IMR-90 (cell line): Measurements from ENCODE around the gene WDFY2. TPM values are rescaled to one million over a fixed set of nuclear protein-coding genes. Genes with fewer than 3 reads are reported as not detected.

Source experiments
- ATAC-seq: fragments of 200-7000 bp; cut with Tn5 transposase; 2 replicates; pipeline ENCODE4 v1.9.1; 2020; ENCODE audit warnings: low read depth, mild to moderate bottlenecking, moderate library complexity
- BruUV-seq: library from RNA; stranded (reverse); fragments of 400-500 nt; replicated peaks from 2 replicates; lab custom pipeline; 2021; lab: Mats Ljungman, UMichigan
- CTCF ChIA-PET: fragments of 300-600 bp; formaldehyde crosslinking; extraction: SDS; loops from one replicate; lab custom pipeline; 2021; ENCODE audit warnings: antibody characterized with exemption; lab: Yijun Ruan, JAX
- POLR2A ChIA-PET: fragments of 300-600 bp; sonication (Branson Sonifier 250); formaldehyde crosslinking; loops from one replicate; lab custom pipeline; 2022; ENCODE audit warnings: antibody characterized with exemption; ENCODE audit not compliant: unreplicated experiment; lab: Charles Lee
- DNase-seq: peaks from one replicate; pipeline ENCODE4 v3.0.0; 2013
- H2AFZ ChIP-seq: replicated peaks from 2 replicates; pipeline ENCODE3; 2013; ENCODE audit warnings: low read length, mild to moderate bottlenecking; ENCODE audit not compliant: poor library complexity
- H2AK5ac ChIP-seq: 2 replicates; pipeline ENCODE4 v1.6.1; 2013; ENCODE audit warnings: low read depth, low read length, inconsistent platforms
- H2AK9ac ChIP-seq: replicated peaks from 2 replicates; pipeline ENCODE3; 2013; ENCODE audit warnings: mild to moderate bottlenecking, low read depth, low read length, moderate library complexity; ENCODE audit not compliant: poor library complexity
- H2BK120ac ChIP-seq: 2 replicates; pipeline ENCODE4 v1.6.1; 2013; ENCODE audit warnings: low read depth, low read length, inconsistent platforms
- H2BK15ac ChIP-seq: 3 replicates; pipeline ENCODE4 v1.6.1; 2013; ENCODE audit warnings: low read depth, low read length, inconsistent platforms
- H2BK20ac ChIP-seq: 2 replicates; pipeline ENCODE4 v1.6.1; 2013; ENCODE audit warnings: low read depth, mild to moderate bottlenecking, inconsistent platforms, low read length, moderate library complexity
- H2BK5ac ChIP-seq: 2 replicates; pipeline ENCODE4 v1.6.1; 2013; ENCODE audit warnings: mild to moderate bottlenecking, low read depth, low read length, inconsistent platforms; ENCODE audit not compliant: poor library complexity, severe bottlenecking
- H3K14ac ChIP-seq: replicated peaks from 2 replicates; pipeline ENCODE4 v1.6.1; 2013; ENCODE audit warnings: low read depth, low read length, inconsistent platforms
- H3K18ac ChIP-seq: 2 replicates; pipeline ENCODE4 v1.6.1; 2013; ENCODE audit warnings: low read depth, low read length, control low read depth
- H3K23ac ChIP-seq: 2 replicates; pipeline ENCODE4 v1.6.1; 2013; ENCODE audit warnings: low read depth, low read length, inconsistent platforms
- H3K27ac ChIP-seq: 2 replicates; pipeline ENCODE4 v1.5.1; 2013; ENCODE audit warnings: mild to moderate bottlenecking, control low read depth, low read length; ENCODE audit not compliant: insufficient read depth
- H3K27me3 ChIP-seq: 2 replicates; pipeline ENCODE4 v1.6.1; 2013; ENCODE audit warnings: low read length; ENCODE audit not compliant: control insufficient read depth, insufficient read depth
- H3K36me3 ChIP-seq: 2 replicates; pipeline ENCODE4 v1.6.1; 2013; ENCODE audit warnings: low read length, mixed read lengths; ENCODE audit not compliant: control insufficient read depth, insufficient read depth
- H3K4ac ChIP-seq: 2 replicates; pipeline ENCODE4 v1.6.1; 2013; ENCODE audit warnings: low read depth, low read length, inconsistent platforms
- H3K4me1 ChIP-seq: 2 replicates; pipeline ENCODE4 v1.6.1; 2013; ENCODE audit warnings: low read length, mixed read lengths; ENCODE audit not compliant: control insufficient read depth, insufficient read depth
- H3K4me2 ChIP-seq: 2 replicates; pipeline ENCODE4 v1.6.1; 2013; ENCODE audit warnings: low read depth, mild to moderate bottlenecking, control low read depth, low read length, moderate library complexity
- H3K4me3 ChIP-seq: 2 replicates; pipeline ENCODE4 v1.5.1; 2013; ENCODE audit warnings: low read depth, mild to moderate bottlenecking, control low read depth, low read length, moderate library complexity; ENCODE audit not compliant: insufficient read depth
- H3K56ac ChIP-seq: 2 replicates; pipeline ENCODE4 v1.6.1; 2013; ENCODE audit warnings: low read length, inconsistent platforms; ENCODE audit not compliant: insufficient read depth; ENCODE audit errors: extremely low read depth
- H3K79me1 ChIP-seq, 2 experiments: 2 replicates each; pipeline ENCODE4 v1.6.1; 2013; ENCODE audit warnings: low read length in 2 of 2, inconsistent platforms in 1 of 2, low read depth in 1 of 2
- H3K9ac ChIP-seq: 2 replicates; pipeline ENCODE4 v1.6.1; 2013; ENCODE audit warnings: low read depth, low read length, control low read depth
- H3K9me1 ChIP-seq: 2 replicates; pipeline ENCODE4 v1.6.1; 2013; ENCODE audit warnings: low read length, inconsistent platforms; ENCODE audit not compliant: insufficient read depth
- H3K9me3 ChIP-seq: 2 replicates; pipeline ENCODE4 v1.6.1; 2013; ENCODE audit warnings: low read length; ENCODE audit not compliant: control insufficient read depth, insufficient read depth
- H4K20me1 ChIP-seq: 2 replicates; pipeline ENCODE4 v1.6.1; 2013; ENCODE audit warnings: low read length, inconsistent platforms; ENCODE audit not compliant: insufficient read depth
- H4K5ac ChIP-seq: 2 replicates; pipeline ENCODE4 v1.6.1; 2013; ENCODE audit warnings: mild to moderate bottlenecking, low read depth, low read length, control low read depth
- H4K8ac ChIP-seq, 2 experiments: 2 replicates each; pipeline ENCODE4 v1.6.1; 2013; ENCODE audit warnings: low read depth in 2 of 2, low read length in 2 of 2, control low read depth in 1 of 2, inconsistent platforms in 1 of 2
- H4K91ac ChIP-seq: 2 replicates; pipeline ENCODE4 v1.6.1; 2013; ENCODE audit warnings: low read depth, low read length, inconsistent platforms; ENCODE audit not compliant: insufficient read depth
- CHD1 ChIP-seq: IDR thresholded peaks from 2 replicates; pipeline ENCODE4 v1.6.1; 2012; ENCODE audit warnings: low read depth, low read length, improper control_type of control experiment
- FOS ChIP-seq: fragments of 150-350 bp; IDR thresholded peaks from 2 replicates; pipeline ENCODE4 v1.6.1; 2016; ENCODE audit warnings: low read depth, low read length
- MAFK ChIP-seq: IDR thresholded peaks from 2 replicates; pipeline ENCODE4 v1.6.1; 2012; ENCODE audit warnings: low read depth, low read length, improper control_type of control experiment
- MAZ ChIP-seq: IDR thresholded peaks from 2 replicates; pipeline ENCODE4 v1.6.1; 2012; ENCODE audit warnings: low read depth, mild to moderate bottlenecking, low read length, improper control_type of control experiment, moderate library complexity, borderline replicate concordance
- MXI1 ChIP-seq: IDR thresholded peaks from 2 replicates; pipeline ENCODE4 v1.6.1; 2012; ENCODE audit warnings: low read depth, mild to moderate bottlenecking, low read length, moderate library complexity, borderline replicate concordance
- NFE2L2 ChIP-seq: fragments of 150-350 bp; IDR thresholded peaks from 2 replicates; pipeline ENCODE4 v1.6.1; 2016; ENCODE audit warnings: low read depth, mild to moderate bottlenecking, low read length
- POLR2A ChIP-seq: IDR thresholded peaks from 2 replicates; pipeline ENCODE4 v1.6.1; 2012; ENCODE audit warnings: mild to moderate bottlenecking, low read depth, low read length
- RAD21 ChIP-seq: IDR thresholded peaks from 2 replicates; pipeline ENCODE4 v1.6.1; 2012; ENCODE audit warnings: low read length, improper control_type of control experiment
- RCOR1 ChIP-seq: IDR thresholded peaks from 2 replicates; pipeline ENCODE4 v1.6.1; 2012; ENCODE audit warnings: mild to moderate bottlenecking, low read length, improper control_type of control experiment; ENCODE audit not compliant: insufficient replicate concordance
- RFX5 ChIP-seq: IDR thresholded peaks from 2 replicates; pipeline ENCODE4 v1.8.0; 2012; ENCODE audit warnings: low read depth, mild to moderate bottlenecking, low read length, moderate library complexity
- SMC3 ChIP-seq: fragments of 150-350 bp; IDR thresholded peaks from 2 replicates; pipeline ENCODE4 v1.6.1; 2016; ENCODE audit warnings: low read depth, mild to moderate bottlenecking, antibody characterized with exemption, low read length, moderate library complexity
- whole genome bisulfite sequencing, 2 experiments: methylation state at CpG; one replicate each; pipeline versions ENCODE4 v1.1.5 to v1.1.7; 2013; ENCODE audit warnings: missing lambda C conversion rate in 2 of 2; ENCODE audit not compliant: insufficient read length in 1 of 2; ENCODE audit errors: extremely low coverage in 2 of 2; 5-methylcytosine and 5-hydroxymethylcytosine counted together
- dilution Hi-C: fragments of 300-500 bp; cut with HindIII; formaldehyde crosslinking; loops from one replicate; pipeline ENCODE4 v1.14.3; 2018; ENCODE audit warnings: low sequenced_read_pairs; ENCODE audit not compliant: unreplicated experiment
- in situ Hi-C: fragments of 300-500 bp; cut with MboI; formaldehyde crosslinking; loops from 3 replicates; pipeline ENCODE4 v1.14.3; 2019; ENCODE audit warnings: low sequenced_read_pairs, inconsistent platforms, mixed read lengths
- intact Hi-C: fragments of 100-400 bp; cut with micrococcal nuclease; formaldehyde crosslinking; loops from 2 replicates; pipeline ENCODE4 v1.10.0; 2022
- polyA plus RNA-seq, 3 experiments: library from polyadenylated mRNA; depleted of rRNA; stranded (reverse); fragments of >200 nt; gene quantifications; 2 replicates each; pipeline ENCODE4 v1.2.3, GENCODE V29; 2012; ENCODE audit warnings: low replicate concordance in 1 of 3
- total RNA-seq: library from RNA; depleted of rRNA; stranded (reverse); fragments of >200 nt; gene quantifications from 2 replicates; pipeline ENCODE4 v1.2.3, GENCODE V29; 2012
- TF ChIP-seq, protein P1 (sequence below): fragments of 150-350 bp; IDR thresholded peaks from 2 replicates; pipeline ENCODE4 v1.6.1; 2016; ENCODE audit warnings: low read depth, mild to moderate bottlenecking, low read length, moderate library complexity, borderline replicate concordance
- TF ChIP-seq, protein P2 (sequence below): fragments of 150-350 bp; IDR thresholded peaks from 2 replicates; pipeline ENCODE4 v1.6.1; 2017; ENCODE audit warnings: mild to moderate bottlenecking, antibody characterized with exemption, low read length, low read depth
- TF ChIP-seq, protein P3 (sequence below): conservative IDR thresholded peaks from 2 replicates; pipeline ENCODE4 v1.5.1; 2012; ENCODE audit warnings: mild to moderate bottlenecking, low read depth, low read length, improper control_type of control experiment

Gene WDFY2
- total and polyA plus RNA-seq, 2 of the 4 experiments (the other 2 are of a cell fraction): 4.3 to 5.4 TPM

DNA sequence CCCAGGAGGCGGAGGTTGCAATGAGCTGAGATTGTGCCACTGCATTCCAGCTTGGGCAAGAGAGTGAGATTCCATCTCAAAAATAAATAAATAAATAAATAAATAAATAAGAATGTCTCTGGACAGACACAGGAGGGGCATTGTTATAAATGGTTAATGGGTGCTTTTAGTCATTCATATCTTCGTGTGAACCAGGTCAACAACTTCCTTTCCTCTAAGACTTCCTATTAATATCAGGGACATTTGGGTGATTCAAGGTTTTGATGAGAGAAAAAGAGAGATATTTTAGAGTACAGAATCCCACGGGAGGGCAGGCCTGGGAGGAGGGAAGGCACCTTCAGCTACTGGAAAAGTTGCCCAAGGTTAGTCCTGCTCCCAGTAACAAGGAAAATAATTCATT is 195.8 kb downstream of the WDFY2 start:
- CTCF ChIA-PET: no interaction called here

More for the DNA sequence above, 195.8 kb downstream of the WDFY2 start:
- H3K14ac ChIP-seq: no peak overlapping the region
- dilution Hi-C loops: no loop called here
- no peaks in the 10 kb centered on the region for H3K36me3 ChIP-seq
- TF ChIP-seq CHD1 (no peak), MAZ (no peak), SMC3 (no peak), POLR2A (no peak), RCOR1 (no peak), RFX5 (no peak), FOS (no peak), MAFK (no peak), NFE2L2 (no peak), MXI1 (no peak), RAD21 (no peak)
- TF ChIP-seq, protein P1, sequence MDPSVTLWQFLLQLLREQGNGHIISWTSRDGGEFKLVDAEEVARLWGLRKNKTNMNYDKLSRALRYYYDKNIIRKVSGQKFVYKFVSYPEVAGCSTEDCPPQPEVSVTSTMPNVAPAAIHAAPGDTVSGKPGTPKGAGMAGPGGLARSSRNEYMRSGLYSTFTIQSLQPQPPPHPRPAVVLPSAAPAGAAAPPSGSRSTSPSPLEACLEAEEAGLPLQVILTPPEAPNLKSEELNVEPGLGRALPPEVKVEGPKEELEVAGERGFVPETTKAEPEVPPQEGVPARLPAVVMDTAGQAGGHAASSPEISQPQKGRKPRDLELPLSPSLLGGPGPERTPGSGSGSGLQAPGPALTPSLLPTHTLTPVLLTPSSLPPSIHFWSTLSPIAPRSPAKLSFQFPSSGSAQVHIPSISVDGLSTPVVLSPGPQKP: no peak
- TF ChIP-seq, protein P2, sequence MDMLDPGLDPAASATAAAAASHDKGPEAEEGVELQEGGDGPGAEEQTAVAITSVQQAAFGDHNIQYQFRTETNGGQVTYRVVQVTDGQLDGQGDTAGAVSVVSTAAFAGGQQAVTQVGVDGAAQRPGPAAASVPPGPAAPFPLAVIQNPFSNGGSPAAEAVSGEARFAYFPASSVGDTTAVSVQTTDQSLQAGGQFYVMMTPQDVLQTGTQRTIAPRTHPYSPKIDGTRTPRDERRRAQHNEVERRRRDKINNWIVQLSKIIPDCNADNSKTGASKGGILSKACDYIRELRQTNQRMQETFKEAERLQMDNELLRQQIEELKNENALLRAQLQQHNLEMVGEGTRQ: no peak
- TF ChIP-seq, protein P3, sequence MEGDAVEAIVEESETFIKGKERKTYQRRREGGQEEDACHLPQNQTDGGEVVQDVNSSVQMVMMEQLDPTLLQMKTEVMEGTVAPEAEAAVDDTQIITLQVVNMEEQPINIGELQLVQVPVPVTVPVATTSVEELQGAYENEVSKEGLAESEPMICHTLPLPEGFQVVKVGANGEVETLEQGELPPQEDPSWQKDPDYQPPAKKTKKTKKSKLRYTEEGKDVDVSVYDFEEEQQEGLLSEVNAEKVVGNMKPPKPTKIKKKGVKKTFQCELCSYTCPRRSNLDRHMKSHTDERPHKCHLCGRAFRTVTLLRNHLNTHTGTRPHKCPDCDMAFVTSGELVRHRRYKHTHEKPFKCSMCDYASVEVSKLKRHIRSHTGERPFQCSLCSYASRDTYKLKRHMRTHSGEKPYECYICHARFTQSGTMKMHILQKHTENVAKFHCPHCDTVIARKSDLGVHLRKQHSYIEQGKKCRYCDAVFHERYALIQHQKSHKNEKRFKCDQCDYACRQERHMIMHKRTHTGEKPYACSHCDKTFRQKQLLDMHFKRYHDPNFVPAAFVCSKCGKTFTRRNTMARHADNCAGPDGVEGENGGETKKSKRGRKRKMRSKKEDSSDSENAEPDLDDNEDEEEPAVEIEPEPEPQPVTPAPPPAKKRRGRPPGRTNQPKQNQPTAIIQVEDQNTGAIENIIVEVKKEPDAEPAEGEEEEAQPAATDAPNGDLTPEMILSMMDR: no peak
- peaks cover 4% of the 10 kb centered on the region; the same call in 1 of the 2 replicates for H3K27me3 ChIP-seq
- H3K23ac ChIP-seq: no peak overlapping the region
- H3K9ac ChIP-seq: no peak overlapping the region
- WGBS, 2 experiments: no CpG with 5 or more reads among the region's 3 CpGs
- no peak overlapping the region for H2AK9ac ChIP-seq
- H4K8ac ChIP-seq: no peak overlapping the region
- H4K5ac ChIP-seq: no peak overlapping the region
- POLR2A ChIA-PET: no interaction called here
- H3K27ac ChIP-seq: no peak overlapping the region
- DNase-seq (no peak), ATAC-seq (no peak)
- H2BK120ac ChIP-seq: no peak overlapping the region
- no peaks in the 10 kb centered on the region for H3K9me3 ChIP-seq
- intact Hi-C loops: loop anchor here (5.0 kb wide), 1 partner anchor 193 kb away; no protein-coding TSS in a partner anchor
- no peak overlapping the region for H2BK20ac ChIP-seq
- no peaks in the 10 kb centered on the region for H4K20me1 ChIP-seq
- peaks cover 4% of the 10 kb centered on the region; the same call in 1 of the 2 replicates for H3K9me1 ChIP-seq
- no peak overlapping the region for H4K91ac ChIP-seq
- no peak overlapping the region for H2BK5ac ChIP-seq
- no peak overlapping the region for H3K18ac ChIP-seq
- BruUV-seq: no TSS peak
- H2AFZ ChIP-seq: no peak overlapping the region
- no peak overlapping the region for H3K56ac ChIP-seq
- H3K4ac ChIP-seq: no peak overlapping the region
- H3K4me1 ChIP-seq: no peaks in the 10 kb centered on the region
- no peak overlapping the region for H3K4me3 ChIP-seq
- no peak overlapping the region for H2AK5ac ChIP-seq
- no peaks in the 10 kb centered on the region for H3K79me1 ChIP-seq
- no peak overlapping the region for H3K4me2 ChIP-seq
- in situ Hi-C loops: no loop called here
- H2BK15ac ChIP-seq: no peak overlapping the region
